Neural progenitor cell (in vitro differentiated cells): ENCODE data around the gene TRABD2A. TPM values are rescaled to one million over a fixed set of nuclear protein-coding genes. Genes with fewer than 3 reads are reported as not detected.

Source experiments
- DNase-seq: peaks from one replicate; pipeline ENCODE4 v3.0.0-alpha.2; 2016; ENCODE audit warnings: low spot score
- H2AFZ ChIP-seq: fragments of 200-600 bp; sonication (generic); replicated peaks from 2 replicates; pipeline ENCODE4 v1.6.1; 2016; ENCODE audit warnings: antibody characterized with exemption
- H3F3A ChIP-seq: fragments of 200-600 bp; sonication (generic); 2 replicates; pipeline ENCODE4 v1.6.1; 2016; ENCODE audit warnings: antibody characterized with exemption, low read depth
- H3K27ac ChIP-seq: fragments of 200-600 bp; sonication (generic); 2 replicates; pipeline ENCODE4 v1.5.1; 2016; ENCODE audit warnings: mild to moderate bottlenecking
- H3K27me3 ChIP-seq: fragments of 200-600 bp; sonication (generic); 2 replicates; pipeline ENCODE4 v1.6.1; 2016; ENCODE audit warnings: mild to moderate bottlenecking, moderate library complexity
- H3K36me3 ChIP-seq: fragments of 200-600 bp; sonication (generic); 2 replicates; pipeline ENCODE4 v1.5.1; 2016
- H3K4me1 ChIP-seq: fragments of 200-600 bp; sonication (generic); 2 replicates; pipeline ENCODE4 v1.6.1; 2016; ENCODE audit warnings: mixed run types
- H3K4me2 ChIP-seq: fragments of 200-600 bp; sonication (generic); 2 replicates; pipeline ENCODE4 v1.6.1; 2016
- H3K4me3 ChIP-seq: fragments of 200-600 bp; sonication (generic); 2 replicates; pipeline ENCODE4 v1.5.1; 2016
- H3K79me2 ChIP-seq: fragments of 200-600 bp; sonication (generic); 2 replicates; pipeline ENCODE4 v1.6.1; 2016; ENCODE audit warnings: low read depth
- H3K9ac ChIP-seq: fragments of 200-600 bp; sonication (generic); 2 replicates; pipeline ENCODE4 v1.6.1; 2016
- H3K9me3 ChIP-seq: fragments of 200-600 bp; sonication (generic); 2 replicates; pipeline ENCODE4 v1.5.1; 2016; ENCODE audit warnings: low read depth
- H4K20me1 ChIP-seq: fragments of 200-600 bp; sonication (generic); 2 replicates; pipeline ENCODE4 v1.6.1; 2016; ENCODE audit warnings: low read depth
- H3K27ac Mint-ChIP-seq: 3 replicates; pipeline ENCODE4 v1.8.0; 2021; ENCODE audit warnings: mixed read lengths
- H3K27me3 Mint-ChIP-seq: 2 replicates; pipeline ENCODE4 v1.8.0; 2022; ENCODE audit warnings: low read depth, mild to moderate bottlenecking, inconsistent platforms, moderate library complexity, mixed read lengths; ENCODE audit not compliant: insufficient read depth
- H3K36me3 Mint-ChIP-seq: 3 replicates; pipeline ENCODE4 v1.8.0; 2021; ENCODE audit warnings: mixed read lengths
- H3K4me1 Mint-ChIP-seq: 3 replicates; pipeline ENCODE4 v1.8.0; 2021; ENCODE audit warnings: mixed read lengths
- H3K4me3 Mint-ChIP-seq: 3 replicates; pipeline ENCODE4 v1.8.0; 2021; ENCODE audit warnings: mild to moderate bottlenecking, moderate library complexity, mixed read lengths
- H3K9me3 Mint-ChIP-seq: 3 replicates; pipeline ENCODE4 v1.8.0; 2020; ENCODE audit warnings: mixed read lengths
- CTCF ChIP-seq: fragments of 200-600 bp; sonication (generic); IDR thresholded peaks from 2 replicates; pipeline ENCODE4 v1.5.1; 2017; ENCODE audit warnings: antibody characterized with exemption, mild to moderate bottlenecking
- EZH2 ChIP-seq: fragments of 200-600 bp; sonication (generic); IDR thresholded peaks from 2 replicates; pipeline ENCODE4 v1.6.1; 2017; ENCODE audit warnings: antibody characterized with exemption, mild to moderate bottlenecking, moderate library complexity
- EZH2phosphoT487 ChIP-seq: fragments of 200-600 bp; sonication (generic); IDR thresholded peaks from 2 replicates; pipeline ENCODE4 v1.6.1; 2017; ENCODE audit warnings: antibody characterized with exemption
- total RNA-seq: library from RNA; depleted of rRNA; stranded (reverse); fragments of >200 nt; gene quantifications from 2 replicates; pipeline ENCODE4 v1.2.3, GENCODE V29; 2015; ENCODE audit warnings: low replicate concordance

TRABD2A gene
- total RNA-seq, 1 donor from 2014 or later: 2.0 TPM

- H3K79me2 ChIP-seq: no peaks in the 10 kb centered on the region
- H4K20me1 ChIP-seq: no peaks in the 10 kb centered on the region
- TF ChIP-seq EZH2phosphoT487: no peak
- TF ChIP-seq CTCF: no peak
- no peak for TF ChIP-seq EZH2
- no peak overlapping the region for H3K9ac ChIP-seq
- H3K4me1 Mint-ChIP-seq: peaks cover 3% of the 10 kb centered on the region
- H3K27me3 Mint-ChIP-seq: no peaks in the 10 kb centered on the region
- H3K4me1 ChIP-seq: peaks cover 11% of the 10 kb centered on the region
- no peak overlapping the region for H2AFZ ChIP-seq
- no peak overlapping the region for H3K4me3 Mint-ChIP-seq
- DNase-seq: no peak
- no peaks in the 10 kb centered on the region for H3K9me3 Mint-ChIP-seq
- H3K4me3 ChIP-seq: no peak overlapping the region
- no peak overlapping the region for H3K4me2 ChIP-seq
- H3K27me3 ChIP-seq: no peaks in the 10 kb centered on the region
- H3K27ac Mint-ChIP-seq: no peak overlapping the region
- H3F3A ChIP-seq: peaks cover 17% of the 10 kb centered on the region
- no peaks in the 10 kb centered on the region for H3K36me3 ChIP-seq
- H3K27ac ChIP-seq: no peak overlapping the region
- H3K9me3 ChIP-seq: no peaks in the 10 kb centered on the region
- H3K36me3 Mint-ChIP-seq: no peaks in the 10 kb centered on the region
Measured at GRCh38 chr2:84897773-84898172, 16.9 kb upstream of the TRABD2A start.

GRCh38 chr2:84896567-84896966 lies 15.7 kb upstream of the TRABD2A start:
- no peak overlapping the region for H3K4me3 Mint-ChIP-seq
- peaks cover 11% of the 10 kb centered on the region for H3K4me1 ChIP-seq
- H3K4me2 ChIP-seq: no peak overlapping the region
- no peaks in the 10 kb centered on the region for H3K27me3 Mint-ChIP-seq
- peaks cover 3% of the 10 kb centered on the region for H3K4me1 Mint-ChIP-seq
- H3K27ac ChIP-seq: no peak overlapping the region
- H3K36me3 ChIP-seq: no peaks in the 10 kb centered on the region
- H3K9ac ChIP-seq: no peak overlapping the region
- H3K9me3 ChIP-seq: no peaks in the 10 kb centered on the region
- H3K9me3 Mint-ChIP-seq: no peaks in the 10 kb centered on the region
- DNase-seq: no peak
- no peak overlapping the region for H3K27ac Mint-ChIP-seq
- no peaks in the 10 kb centered on the region for H3K27me3 ChIP-seq
- no peak overlapping the region for H3K4me3 ChIP-seq
- no peaks in the 10 kb centered on the region for H4K20me1 ChIP-seq
- no peaks in the 10 kb centered on the region for H3K79me2 ChIP-seq
- no peak overlapping the region for H2AFZ ChIP-seq
- peaks cover 21% of the 10 kb centered on the region for H3F3A ChIP-seq
- no peaks in the 10 kb centered on the region for H3K36me3 Mint-ChIP-seq
- TF ChIP-seq CTCF (no peak), EZH2 (no peak), EZH2phosphoT487 (no peak)

- no peak overlapping the region for H3K4me3 Mint-ChIP-seq
- H3K36me3 ChIP-seq: no peaks in the 10 kb centered on the region
- H2AFZ ChIP-seq: no peak overlapping the region
- no peaks in the 10 kb centered on the region for H3K27me3 ChIP-seq
- no peak overlapping the region for H3K4me2 ChIP-seq
- peaks cover 21% of the 10 kb centered on the region for H3F3A ChIP-seq
- no peak for DNase-seq
- no peaks in the 10 kb centered on the region for H4K20me1 ChIP-seq
- peaks cover 3% of the 10 kb centered on the region for H3K4me1 Mint-ChIP-seq
- TF ChIP-seq EZH2 (no peak), EZH2phosphoT487 (no peak), CTCF (no peak)
- H3K27ac Mint-ChIP-seq: no peak overlapping the region
- H3K4me3 ChIP-seq: no peak overlapping the region
- no peaks in the 10 kb centered on the region for H3K36me3 Mint-ChIP-seq
- H3K9ac ChIP-seq: no peak overlapping the region
- no peak overlapping the region for H3K27ac ChIP-seq
- H3K9me3 Mint-ChIP-seq: no peaks in the 10 kb centered on the region
- H3K4me1 ChIP-seq: peaks cover 11% of the 10 kb centered on the region
- H3K79me2 ChIP-seq: no peaks in the 10 kb centered on the region
- no peaks in the 10 kb centered on the region for H3K9me3 ChIP-seq
- no peaks in the 10 kb centered on the region for H3K27me3 Mint-ChIP-seq
Measured at GRCh38 chr2:84894758-84895520, 14.1 kb upstream of the TRABD2A start.
